ENCODE data around the gene RPL6. TPM values are rescaled to one million over a fixed set of nuclear protein-coding genes. Genes with fewer than 3 reads are reported as not detected.

RPL6 gene
- polyA plus RNA-seq, 6 donors from 2014 or later = 265 to 541 (median 474) TPM

DNA sequence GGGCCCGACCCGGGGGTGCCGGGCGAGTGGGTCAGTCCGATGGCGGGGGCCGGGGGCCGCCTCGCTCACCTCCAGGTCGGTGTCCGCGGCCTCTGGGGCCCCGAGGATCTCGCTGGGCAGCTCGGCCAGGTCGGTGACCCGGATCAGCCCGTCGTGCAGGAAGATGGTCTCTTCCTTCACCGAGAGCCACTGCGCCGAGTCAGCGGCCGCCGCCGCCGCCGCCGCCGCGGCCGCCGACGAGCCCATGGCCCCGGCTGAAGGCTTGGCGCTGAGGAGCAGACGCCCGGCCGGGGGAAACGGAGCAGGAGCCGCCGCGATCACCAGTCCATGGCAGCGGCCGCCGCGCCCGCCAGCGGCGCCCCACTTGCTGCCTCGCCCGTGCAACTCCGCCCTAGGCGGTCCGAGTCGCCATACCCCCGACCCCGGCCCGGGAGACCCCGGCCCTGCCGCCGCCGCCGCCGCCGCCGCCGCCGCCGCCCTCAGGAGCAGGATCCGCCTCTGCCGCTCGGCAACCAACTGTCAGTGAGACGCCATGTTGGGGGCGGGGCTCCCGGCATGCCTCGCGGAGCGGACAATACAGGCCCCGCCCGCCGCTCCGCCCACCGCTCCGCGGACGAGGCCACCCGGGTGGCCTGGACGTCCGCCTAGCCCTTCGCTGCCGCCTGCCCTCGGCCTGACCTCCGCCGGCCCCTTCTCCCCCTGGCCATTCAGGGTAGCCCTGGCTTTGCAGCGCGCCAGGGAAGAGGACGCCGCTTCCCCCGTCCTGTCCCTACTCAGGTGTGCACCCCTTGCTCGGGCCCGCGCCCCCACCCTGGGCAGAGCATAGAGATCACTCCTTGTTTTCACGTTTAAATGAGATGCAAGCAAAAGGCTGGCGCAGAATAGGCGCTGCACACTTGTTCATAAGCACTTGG is 27.3 kb downstream of the RPL6 start, which contains the start of gene HECTD4:
HECTD4 (minus strand) TSS at position 549 of the 914 bp plus-strand sequence; CDS start at position 246, 303 bp downstream.
- Mint-ChIP-seq H3K27me3 (no peaks in the 10 kb centered on the region), H3K27ac (peak within 1 kb of the TSS; percentile 88 to 94 (median 93)), H3K9me3 (peaks cover 0 to 3% (median 0%) of the 10 kb centered on the region in 7 donors), H3K4me1 (peaks cover 16 to 49% (median 36%) of the 10 kb centered on the region in 3 donors), H3K36me3 (peaks cover 0 to 4% of the 10 kb centered on the region in 2 donors), H3K4me3 (peak within 1 kb of the TSS; percentile 91 to 99 (median 95))
- peak; percentile 90 to 92 for ATAC-seq (ENCODE audit: low read depth in 2 of 2)
- DNase-seq = peak; percentile 92

DNA sequence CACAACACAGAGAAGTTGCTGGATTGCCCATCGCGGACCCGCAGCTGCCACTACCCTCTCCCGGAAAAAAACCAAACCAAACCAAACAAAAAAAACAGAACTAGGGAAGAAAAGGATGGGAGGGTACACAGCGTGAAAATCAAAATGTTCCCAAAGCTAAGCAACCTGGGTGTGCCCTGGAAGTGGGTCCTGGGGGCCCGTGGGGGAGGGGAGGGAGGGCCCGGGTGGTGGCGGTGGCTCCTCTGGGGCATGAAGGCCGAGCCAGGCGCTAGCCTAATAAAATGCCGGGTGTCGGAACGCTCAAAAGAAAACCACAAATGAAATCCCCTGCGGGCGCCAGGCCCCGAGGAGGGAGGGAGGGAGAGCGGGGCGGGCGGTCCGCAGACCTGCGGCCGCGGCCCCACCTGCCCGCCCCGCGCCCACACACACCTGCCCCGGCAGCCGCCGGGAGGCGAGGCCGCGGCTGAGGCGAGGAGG is 28.0 kb downstream of the RPL6 start:
- H3K9me3 Mint-ChIP-seq = peaks cover 0 to 3% (median 0%) of the 10 kb centered on the region in 7 donors
- DNase-seq (peak; percentile 8), ATAC-seq (ENCODE audit: low read depth in 2 of 2) (peak; percentile 45 to 52)
- no peaks in the 10 kb centered on the region for H3K27me3 Mint-ChIP-seq
- peak overlapping the region in 5 of 6 donors; percentile 33 to 94 (median 89) for H3K27ac Mint-ChIP-seq
- H3K36me3 Mint-ChIP-seq = peaks cover 0 to 4% of the 10 kb centered on the region in 2 donors
- peak overlapping the region; percentile 91 to 99 (median 95) for H3K4me3 Mint-ChIP-seq
- peaks cover 16 to 50% (median 33%) of the 10 kb centered on the region in 3 donors for H3K4me1 Mint-ChIP-seq

DNA sequence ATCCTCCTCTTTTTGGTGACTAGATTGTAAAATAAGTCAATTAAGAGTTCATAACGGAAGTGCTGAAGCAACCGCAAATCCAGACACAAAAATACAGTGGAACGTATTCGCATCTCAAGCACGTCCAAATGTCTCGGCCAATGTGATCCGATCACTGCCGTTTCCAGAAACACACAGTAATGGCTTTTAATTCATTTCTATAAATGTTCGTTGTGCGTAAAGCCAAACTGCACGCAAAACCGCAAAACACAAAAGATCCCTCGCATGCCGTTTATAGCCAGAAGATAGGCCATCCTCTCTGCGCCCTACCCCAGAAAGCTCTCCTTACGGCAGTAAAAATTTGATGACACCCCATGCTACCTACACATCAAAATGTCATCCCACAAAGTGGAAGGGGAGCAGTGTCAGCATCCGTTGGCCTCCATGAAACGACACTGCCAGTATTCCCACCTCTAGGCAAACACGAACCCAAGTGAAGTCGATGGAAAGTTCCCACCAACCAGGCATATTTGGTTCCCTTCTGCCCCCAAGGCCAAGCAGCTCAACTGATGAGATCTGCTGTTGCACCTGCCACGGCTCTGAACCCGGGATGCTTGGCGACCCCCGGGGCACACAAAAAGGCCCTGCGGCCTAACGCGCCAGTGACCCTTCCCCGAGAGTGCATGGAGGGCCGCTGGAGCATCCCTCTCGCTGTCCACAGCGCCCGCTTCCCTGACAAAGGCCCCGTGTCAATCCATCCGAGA is 28.6 kb downstream of the RPL6 start:
- Mint-ChIP-seq H3K27ac (peak overlapping the region; percentile 33 to 95 (median 90)), H3K4me1 (peaks cover 18 to 50% (median 34%) of the 10 kb centered on the region in 3 donors), H3K36me3 (peaks cover 0 to 4% of the 10 kb centered on the region in 2 donors), H3K27me3 (no peaks in the 10 kb centered on the region), H3K9me3 (peaks cover 0 to 3% (median 0%) of the 10 kb centered on the region in 7 donors), H3K4me3 (peak overlapping the region; percentile 91 to 99 (median 95))
- ATAC-seq (ENCODE audit: low read depth in 2 of 2) = no peak
- no peak for DNase-seq

DNA sequence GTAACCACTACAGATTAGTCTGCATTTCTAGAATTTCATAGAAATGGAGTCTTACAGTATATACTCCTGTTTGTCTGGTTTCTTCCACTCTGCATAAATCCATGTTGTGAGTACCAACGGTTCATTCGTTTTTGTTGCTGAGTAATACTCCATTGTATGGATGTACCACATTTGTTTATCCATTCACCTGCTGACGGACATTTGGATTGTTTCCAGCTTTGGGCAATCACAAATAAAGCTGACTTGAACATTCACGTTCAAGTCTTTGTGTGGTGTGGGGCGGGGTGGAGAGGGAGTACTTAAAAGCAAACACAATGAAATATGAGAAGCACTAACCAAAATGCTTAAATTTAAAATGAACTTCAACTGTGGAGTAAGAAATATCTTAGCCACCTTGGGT is 34.3 kb downstream of the RPL6 start:
- Mint-ChIP-seq H3K27ac (peak overlapping the region in 2 of 6 donors; percentile 48 to 88), H3K9me3 (peaks cover 0 to 3% (median 0%) of the 10 kb centered on the region in 7 donors)

DNA sequence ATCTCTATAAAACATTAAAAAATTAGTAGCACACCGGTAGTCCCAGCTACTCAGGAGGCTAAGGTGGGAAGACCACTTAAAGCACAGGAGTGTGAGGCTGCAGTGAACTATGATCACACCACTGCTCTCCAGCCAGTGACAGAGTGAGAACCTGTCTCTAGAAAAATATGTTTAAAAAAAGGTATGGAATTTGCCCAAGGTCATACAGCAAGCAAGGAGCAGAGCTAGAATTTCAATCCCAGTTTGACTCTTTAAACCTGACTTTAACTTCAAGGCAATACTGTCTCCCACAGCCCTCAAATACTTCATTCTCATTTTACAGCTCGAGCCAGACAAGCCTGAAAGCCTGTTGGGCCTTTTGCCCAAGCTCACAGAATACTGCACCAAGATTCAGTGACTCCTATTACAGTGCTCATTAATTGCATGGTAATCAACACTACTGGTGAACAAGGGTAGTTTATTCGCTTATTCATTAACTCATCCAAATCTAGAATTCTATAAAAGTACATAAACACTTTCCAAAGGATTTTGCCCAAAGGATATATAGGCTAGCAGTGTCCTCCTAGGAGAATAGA is 35.2 kb downstream of the RPL6 start:
- H3K4me1 Mint-ChIP-seq = peaks cover 24 to 64% (median 38%) of the 10 kb centered on the region in 3 donors
- no peaks in the 10 kb centered on the region for H3K27me3 Mint-ChIP-seq
- H3K9me3 Mint-ChIP-seq = peaks cover 0 to 3% (median 0%) of the 10 kb centered on the region in 7 donors
- ATAC-seq (ENCODE audit: low read depth in 2 of 2) (no peak), DNase-seq (no peak)
- H3K27ac Mint-ChIP-seq = peak overlapping the region in 3 of 6 donors; percentile 48 to 81 (median 75)
- no peak overlapping the region for H3K4me3 Mint-ChIP-seq
- H3K36me3 Mint-ChIP-seq = peaks cover 0 to 9% of the 10 kb centered on the region in 2 donors

More for the DNA sequence above, 34.3 kb downstream of the RPL6 start:
- no peak for DNase-seq
- no peak for ATAC-seq (ENCODE audit: low read depth in 2 of 2)
- H3K36me3 Mint-ChIP-seq = peaks cover 0 to 9% of the 10 kb centered on the region in 2 donors
- H3K4me3 Mint-ChIP-seq = no peak overlapping the region
- H3K4me1 Mint-ChIP-seq = peaks cover 20 to 62% (median 40%) of the 10 kb centered on the region in 3 donors
- no peaks in the 10 kb centered on the region for H3K27me3 Mint-ChIP-seq

DNA sequence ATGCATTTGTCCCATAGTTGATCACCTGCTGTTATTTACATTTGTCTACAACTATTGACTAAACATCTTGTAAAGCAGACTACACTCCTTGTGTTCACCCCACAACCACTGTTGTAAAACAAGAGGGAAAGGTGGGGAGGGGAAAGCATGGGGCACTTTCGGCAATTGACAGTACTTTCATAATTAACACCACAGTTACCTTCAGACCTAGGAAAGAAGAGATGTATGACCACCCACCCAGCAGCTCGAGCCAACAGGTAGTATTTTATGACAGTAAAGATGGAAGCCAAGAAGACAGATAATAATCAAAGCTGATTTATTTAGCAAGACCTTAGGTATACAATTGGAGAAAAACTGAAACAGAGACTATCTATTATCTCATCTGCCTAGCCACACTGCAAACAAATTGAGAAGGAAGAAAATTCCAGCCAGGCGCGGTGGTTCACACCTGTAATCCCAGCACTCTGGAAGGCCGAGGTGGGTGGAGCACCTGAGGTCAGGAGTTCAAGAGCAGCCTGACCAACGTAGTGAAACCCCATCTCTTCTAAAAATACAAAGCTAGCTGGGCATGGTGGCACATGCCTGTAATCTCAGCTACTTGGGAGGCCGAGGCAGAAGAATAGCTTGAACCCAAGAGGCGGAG is 38.4 kb downstream of the RPL6 start:
- DNase-seq = no peak
- Mint-ChIP-seq H3K36me3 (peaks cover 0 to 5% of the 10 kb centered on the region in 2 donors), H3K4me3 (no peak overlapping the region), H3K27ac (peak overlapping the region in 2 of 6 donors; percentile 47 to 84), H3K27me3 (no peaks in the 10 kb centered on the region), H3K9me3 (no peaks in the 10 kb centered on the region), H3K4me1 (peaks cover 23 to 49% (median 31%) of the 10 kb centered on the region in 3 donors)
- no peak for ATAC-seq (ENCODE audit: low read depth in 2 of 2)

DNA sequence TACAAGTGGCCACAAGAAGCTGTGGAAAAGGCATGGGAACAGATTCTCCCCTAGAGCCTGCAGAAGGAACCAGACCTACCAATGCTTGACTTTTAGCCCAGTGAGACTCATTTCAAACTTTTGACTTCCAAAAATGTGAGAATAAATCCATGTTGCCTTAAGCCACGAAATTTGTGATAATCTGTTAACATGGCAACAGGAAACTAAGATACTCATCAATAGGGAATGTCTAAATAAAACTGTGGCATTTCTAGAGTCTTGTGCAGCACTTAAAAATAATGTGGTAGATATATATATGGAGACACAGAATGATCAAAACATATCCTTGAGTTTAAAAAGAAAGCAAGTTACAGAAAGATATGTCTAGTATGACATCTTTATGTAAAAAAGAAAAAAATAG is 39.2 kb downstream of the RPL6 start:
- Mint-ChIP-seq H3K4me1 (peaks cover 23 to 50% (median 31%) of the 10 kb centered on the region in 3 donors), H3K9me3 (no peaks in the 10 kb centered on the region), H3K27me3 (no peaks in the 10 kb centered on the region), H3K4me3 (no peak overlapping the region), H3K36me3 (peaks cover 0 to 4% of the 10 kb centered on the region in 2 donors), H3K27ac (peak overlapping the region in 4 of 6 donors; percentile 2 to 93 (median 56))
- no peak for DNase-seq
- ATAC-seq (ENCODE audit: low read depth in 2 of 2) = no peak

DNA sequence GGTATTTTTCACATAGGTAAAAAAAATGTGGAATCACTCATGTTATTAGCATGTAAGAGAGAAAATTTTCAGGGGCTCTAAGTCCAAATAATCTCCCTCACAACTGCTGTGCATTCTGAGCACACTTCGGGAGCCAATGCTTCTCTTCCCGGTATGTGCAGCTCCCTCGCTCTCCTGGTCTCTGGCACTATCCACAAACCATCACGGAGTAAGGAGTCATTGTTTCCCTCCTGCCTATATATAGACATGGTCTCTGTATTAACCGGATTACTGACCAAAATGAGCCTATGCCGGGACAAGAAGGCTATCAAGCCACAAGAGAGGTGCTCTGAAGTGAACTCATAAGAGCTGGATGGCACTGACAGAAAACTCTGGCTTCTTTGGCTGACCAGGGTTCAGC is 40.5 kb downstream of the RPL6 start:
- H3K36me3 Mint-ChIP-seq = no peaks in the 10 kb centered on the region
- DNase-seq (no peak), ATAC-seq (ENCODE audit: low read depth in 2 of 2) (no peak)
- H3K27ac Mint-ChIP-seq = no peak overlapping the region
- no peaks in the 10 kb centered on the region for H3K9me3 Mint-ChIP-seq
- no peak overlapping the region for H3K4me3 Mint-ChIP-seq
- peaks cover 21 to 40% (median 25%) of the 10 kb centered on the region in 3 donors for H3K4me1 Mint-ChIP-seq
- H3K27me3 Mint-ChIP-seq = no peaks in the 10 kb centered on the region

DNA sequence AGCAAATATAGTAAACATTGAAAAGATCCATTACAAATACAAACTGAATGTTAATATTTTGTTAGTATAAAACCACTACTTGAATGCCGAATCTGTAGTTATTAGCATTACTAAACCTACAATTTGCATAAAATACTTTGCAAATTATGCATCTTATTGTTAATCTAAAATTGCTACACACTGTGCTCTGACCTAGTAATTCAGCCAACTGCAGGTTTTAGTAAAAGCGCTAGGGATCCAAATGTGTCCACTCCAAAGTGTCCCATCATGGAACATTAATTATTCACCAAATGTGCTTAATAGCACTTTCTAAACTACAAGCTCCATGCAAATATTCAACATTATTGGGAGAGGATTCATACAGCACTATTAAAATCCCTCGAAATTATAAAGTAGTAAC is 41.4 kb downstream of the RPL6 start:
- no peak for DNase-seq
- Mint-ChIP-seq H3K27ac (peak overlapping the region in 1 of 6 donors; percentile 49), H3K9me3 (no peaks in the 10 kb centered on the region), H3K4me1 (peaks cover 24 to 39% (median 32%) of the 10 kb centered on the region in 3 donors), H3K36me3 (no peaks in the 10 kb centered on the region), H3K27me3 (no peaks in the 10 kb centered on the region), H3K4me3 (no peak overlapping the region)
- ATAC-seq (ENCODE audit: low read depth in 2 of 2) = no peak

DNA sequence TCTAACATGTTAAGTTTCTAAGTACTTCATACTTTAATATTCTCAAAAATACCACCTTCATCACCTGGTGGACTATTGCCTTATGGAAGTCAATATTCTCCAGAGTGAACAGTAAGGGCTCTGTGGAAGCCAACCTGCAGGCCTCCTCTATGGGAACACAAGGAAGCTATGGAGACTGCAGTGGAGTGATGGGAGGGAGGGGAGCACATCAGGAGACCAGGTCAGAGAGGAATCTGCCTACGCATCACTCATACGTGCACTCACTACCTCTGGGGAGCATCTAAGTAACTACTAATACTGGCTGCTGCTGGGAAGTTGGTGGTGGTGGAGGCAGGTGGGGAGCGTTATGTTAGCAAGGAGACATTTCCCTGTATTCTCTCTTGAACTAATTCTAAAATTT is 47.1 kb downstream of the RPL6 start:
- no peaks in the 10 kb centered on the region for H3K9me3 Mint-ChIP-seq
- H3K27me3 Mint-ChIP-seq = no peaks in the 10 kb centered on the region

DNA sequence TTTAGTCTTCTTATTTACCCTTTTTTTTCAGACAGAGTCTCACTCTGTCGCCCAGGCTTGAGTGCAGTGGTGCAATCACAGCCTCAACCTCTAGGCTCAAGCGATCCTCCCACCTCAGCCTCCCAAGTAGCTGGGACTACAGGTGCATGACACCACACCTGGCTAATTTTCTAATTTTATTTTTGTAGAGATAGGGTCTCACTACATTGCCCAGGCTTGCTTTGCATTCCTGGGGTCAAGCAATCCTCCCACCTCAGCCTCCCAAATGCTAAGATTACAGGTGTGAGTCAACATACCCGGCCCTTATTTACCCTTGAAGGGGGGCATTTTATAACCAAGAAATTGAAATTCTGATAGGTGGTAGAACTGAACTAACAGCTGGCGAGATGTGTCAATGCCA is 48.1 kb downstream of the RPL6 start:
- DNase-seq (no peak), ATAC-seq (ENCODE audit: low read depth in 2 of 2) (no peak)
- Mint-ChIP-seq H3K4me3 (no peak overlapping the region), H3K27me3 (no peaks in the 10 kb centered on the region), H3K4me1 (peaks cover 28 to 64% (median 55%) of the 10 kb centered on the region in 3 donors), H3K9me3 (no peaks in the 10 kb centered on the region), H3K36me3 (no peaks in the 10 kb centered on the region), H3K27ac (peak overlapping the region in 3 of 6 donors; percentile 21 to 84 (median 66))

More for the DNA sequence above, 47.1 kb downstream of the RPL6 start:
- H3K4me1 Mint-ChIP-seq = peaks cover 21 to 58% (median 45%) of the 10 kb centered on the region in 3 donors
- ATAC-seq (ENCODE audit: low read depth in 2 of 2) = no peak
- H3K27ac Mint-ChIP-seq = peak overlapping the region in 1 of 6 donors; percentile 68
- DNase-seq = no peak
- no peaks in the 10 kb centered on the region for H3K36me3 Mint-ChIP-seq
- H3K4me3 Mint-ChIP-seq = peak overlapping the region in 1 of 8 donors; percentile 59

DNA sequence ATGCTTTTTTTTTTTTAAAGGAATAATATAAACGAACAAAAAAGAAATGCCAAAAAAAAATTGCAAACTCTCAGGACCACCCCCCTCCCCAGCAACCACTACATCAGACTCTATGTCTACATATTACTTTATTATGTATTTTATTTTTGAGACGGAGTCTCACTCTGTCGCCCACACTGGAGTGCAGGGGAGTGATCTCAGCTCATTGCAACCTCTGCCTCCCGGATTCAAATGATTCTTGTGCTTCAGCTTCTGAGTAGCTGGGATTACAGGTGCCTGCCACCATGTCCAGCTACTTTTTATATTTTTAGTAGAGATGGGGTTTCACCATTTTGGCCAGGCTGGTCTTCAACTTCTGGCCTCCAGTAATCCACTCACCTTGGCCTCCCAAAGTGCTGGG is 50.1 kb downstream of the RPL6 start:
- no peak for DNase-seq
- ATAC-seq (ENCODE audit: low read depth in 2 of 2) = no peak
- Mint-ChIP-seq H3K9me3 (no peaks in the 10 kb centered on the region), H3K36me3 (no peaks in the 10 kb centered on the region), H3K4me1 (peaks cover 33 to 72% (median 60%) of the 10 kb centered on the region in 3 donors), H3K27ac (peak overlapping the region in 1 of 6 donors; percentile 87), H3K27me3 (no peaks in the 10 kb centered on the region), H3K4me3 (no peak overlapping the region)

Data from naive B cell (primary cell).